OCI-LY7 (cell line): Measurements from ENCODE around the gene B3GALT5. TPM values are rescaled to one million over a fixed set of nuclear protein-coding genes. Genes with fewer than 3 reads are reported as not detected.

ENCODE experiments used
- BruUV-seq: library from RNA; stranded (reverse); fragments of 400-500 nt; replicated peaks from 2 replicates; lab custom pipeline; 2021; lab: Mats Ljungman, UMichigan
- CTCF ChIA-PET: fragments of 300-600 bp; sonication (Branson Sonifier 250); formaldehyde crosslinking; loops from one replicate; lab custom pipeline; 2022; ENCODE audit warnings: antibody characterized with exemption; ENCODE audit not compliant: unreplicated experiment; lab: Charles Lee
- POLR2A ChIA-PET: fragments of 300-600 bp; sonication (Branson Sonifier 250); formaldehyde crosslinking; loops from one replicate; lab custom pipeline; 2022; ENCODE audit warnings: antibody characterized with exemption; lab: Charles Lee
- DNase-seq: peaks from one replicate; pipeline ENCODE4 v3.0.0-alpha.2; 2015; ENCODE audit warnings: low spot score
- H2AFZ ChIP-seq: fragments of 200-600 bp; sonication (generic), shearing (Covaris generic); 2 replicates; pipeline ENCODE4 v1.6.1; 2014; ENCODE audit warnings: mild to moderate bottlenecking, antibody characterized with exemption, low read length, moderate library complexity
- H3K27ac ChIP-seq: fragments of 200-600 bp; sonication (generic); 2 replicates; pipeline ENCODE4 v1.5.1; 2014; ENCODE audit warnings: mixed run types, low read depth, mild to moderate bottlenecking, moderate library complexity, low read length, inconsistent platforms; ENCODE audit not compliant: poor library complexity, severe bottlenecking
- H3K36me3 ChIP-seq: fragments of 200-600 bp; sonication (generic); 2 replicates; pipeline ENCODE4 v1.6.1; 2014; ENCODE audit warnings: mild to moderate bottlenecking, antibody characterized with exemption, low read length, moderate library complexity, mixed read lengths; ENCODE audit not compliant: insufficient read depth
- H3K4me1 ChIP-seq: fragments of 200-600 bp; sonication (generic); 2 replicates; pipeline ENCODE4 v1.5.1; 2014; ENCODE audit warnings: mild to moderate bottlenecking, low read length; ENCODE audit not compliant: insufficient read depth, poor library complexity, severe bottlenecking
- H3K4me2 ChIP-seq: fragments of 200-600 bp; sonication (generic); 2 replicates; pipeline ENCODE4 v1.6.1; 2014; ENCODE audit warnings: mild to moderate bottlenecking, low read length
- H3K4me3 ChIP-seq: fragments of 200-600 bp; sonication (generic); 2 replicates; pipeline ENCODE4 v1.5.1; 2014; ENCODE audit warnings: mild to moderate bottlenecking, low read depth, low read length; ENCODE audit not compliant: poor library complexity, severe bottlenecking
- H3K79me2 ChIP-seq: fragments of 200-600 bp; sonication (generic); 2 replicates; pipeline ENCODE4 v1.6.1; 2016; ENCODE audit warnings: low read depth, mild to moderate bottlenecking, low read length, moderate library complexity, mixed read lengths; ENCODE audit not compliant: insufficient read depth
- H3K9me2 ChIP-seq: fragments of 200-600 bp; sonication (generic); 2 replicates; pipeline ENCODE4 v1.6.1; 2016; ENCODE audit warnings: mild to moderate bottlenecking, low read length, mixed read lengths; ENCODE audit not compliant: insufficient read depth
- H3K9me3 ChIP-seq: fragments of 200-600 bp; sonication (generic); 2 replicates; pipeline ENCODE4 v1.6.1; 2014; ENCODE audit warnings: mild to moderate bottlenecking, mixed run types, low read length, mixed read lengths
- H4K20me1 ChIP-seq: fragments of 200-600 bp; sonication (generic); 2 replicates; pipeline ENCODE4 v1.6.1; 2014; ENCODE audit warnings: mild to moderate bottlenecking, antibody characterized with exemption, low read length, moderate library complexity, mixed read lengths; ENCODE audit not compliant: insufficient read depth
- EZH2phosphoT487 ChIP-seq: fragments of 200-600 bp; sonication (generic); IDR thresholded peaks from 2 replicates; pipeline ENCODE4 v1.6.1; 2018; ENCODE audit warnings: low read depth, borderline replicate concordance, mild to moderate bottlenecking, mixed run types, antibody characterized with exemption, low read length, moderate library complexity, mixed read lengths
- intact Hi-C: fragments of 100-400 bp; cut with micrococcal nuclease; formaldehyde crosslinking; loops from one replicate; pipeline ENCODE4 v1.10.0; 2022; ENCODE audit not compliant: unreplicated experiment
- total RNA-seq, 2 experiments: library from RNA; depleted of rRNA in 1 of 2; stranded (reverse); fragments of >200 nt in 1 of 2; shearing (Covaris generic) in 1 of 2; gene quantifications; 2 replicates each; pipeline ENCODE4 v1.2.3, GENCODE V29; 2014 to 2022
- TF ChIP-seq, protein P1 (sequence below): fragments of 200-600 bp; sonication (generic); conservative IDR thresholded peaks from 2 replicates; pipeline ENCODE4 v1.5.1; 2014; ENCODE audit warnings: mild to moderate bottlenecking, antibody characterized with exemption, low read length, moderate library complexity, mixed read lengths

B3GALT5 gene
- total RNA-seq, 2 experiments from 2014 or later, result not detected

DNA sequence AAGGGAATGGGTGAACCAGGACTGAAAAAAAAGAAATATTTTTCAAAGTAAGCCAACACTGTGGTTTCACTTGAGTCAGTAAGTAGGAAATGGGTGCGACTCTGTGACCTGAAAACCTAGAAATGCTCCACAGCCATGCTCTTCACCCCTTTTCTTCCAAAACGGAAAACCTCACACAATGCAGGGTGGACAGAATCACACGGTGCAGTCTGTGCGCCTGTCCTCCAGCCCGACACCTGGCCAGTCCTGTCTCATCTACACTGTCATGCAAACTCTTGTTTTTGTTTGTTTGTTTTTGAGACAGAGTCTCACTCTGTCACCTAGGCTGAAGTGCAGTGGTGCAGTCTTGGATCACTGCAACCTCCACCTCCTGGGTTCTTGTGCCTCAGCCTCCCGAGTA, 53.3 kb downstream of the B3GALT5 start:
- Histone ChIP-seq H2AFZ (no peak overlapping the region), H3K27ac (no peak overlapping the region), H3K79me2 (no peaks in the 10 kb centered on the region), H3K4me2 (no peak overlapping the region), H3K4me1 (no peaks in the 10 kb centered on the region), H3K36me3 (no peaks in the 10 kb centered on the region), H3K9me3 (no peaks in the 10 kb centered on the region), H4K20me1 (no peaks in the 10 kb centered on the region), H3K4me3 (no peak overlapping the region), H3K9me2 (no peaks in the 10 kb centered on the region)
- intact Hi-C loops, result no loop called here
- BruUV-seq, result no TSS peak
- CTCF ChIA-PET, result no interaction called here
- TF ChIP-seq, protein P1, sequence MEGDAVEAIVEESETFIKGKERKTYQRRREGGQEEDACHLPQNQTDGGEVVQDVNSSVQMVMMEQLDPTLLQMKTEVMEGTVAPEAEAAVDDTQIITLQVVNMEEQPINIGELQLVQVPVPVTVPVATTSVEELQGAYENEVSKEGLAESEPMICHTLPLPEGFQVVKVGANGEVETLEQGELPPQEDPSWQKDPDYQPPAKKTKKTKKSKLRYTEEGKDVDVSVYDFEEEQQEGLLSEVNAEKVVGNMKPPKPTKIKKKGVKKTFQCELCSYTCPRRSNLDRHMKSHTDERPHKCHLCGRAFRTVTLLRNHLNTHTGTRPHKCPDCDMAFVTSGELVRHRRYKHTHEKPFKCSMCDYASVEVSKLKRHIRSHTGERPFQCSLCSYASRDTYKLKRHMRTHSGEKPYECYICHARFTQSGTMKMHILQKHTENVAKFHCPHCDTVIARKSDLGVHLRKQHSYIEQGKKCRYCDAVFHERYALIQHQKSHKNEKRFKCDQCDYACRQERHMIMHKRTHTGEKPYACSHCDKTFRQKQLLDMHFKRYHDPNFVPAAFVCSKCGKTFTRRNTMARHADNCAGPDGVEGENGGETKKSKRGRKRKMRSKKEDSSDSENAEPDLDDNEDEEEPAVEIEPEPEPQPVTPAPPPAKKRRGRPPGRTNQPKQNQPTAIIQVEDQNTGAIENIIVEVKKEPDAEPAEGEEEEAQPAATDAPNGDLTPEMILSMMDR, result no peak
- no peak for TF ChIP-seq EZH2phosphoT487
- DNase-seq, result no peak
- POLR2A ChIA-PET, result no interaction called here

DNA sequence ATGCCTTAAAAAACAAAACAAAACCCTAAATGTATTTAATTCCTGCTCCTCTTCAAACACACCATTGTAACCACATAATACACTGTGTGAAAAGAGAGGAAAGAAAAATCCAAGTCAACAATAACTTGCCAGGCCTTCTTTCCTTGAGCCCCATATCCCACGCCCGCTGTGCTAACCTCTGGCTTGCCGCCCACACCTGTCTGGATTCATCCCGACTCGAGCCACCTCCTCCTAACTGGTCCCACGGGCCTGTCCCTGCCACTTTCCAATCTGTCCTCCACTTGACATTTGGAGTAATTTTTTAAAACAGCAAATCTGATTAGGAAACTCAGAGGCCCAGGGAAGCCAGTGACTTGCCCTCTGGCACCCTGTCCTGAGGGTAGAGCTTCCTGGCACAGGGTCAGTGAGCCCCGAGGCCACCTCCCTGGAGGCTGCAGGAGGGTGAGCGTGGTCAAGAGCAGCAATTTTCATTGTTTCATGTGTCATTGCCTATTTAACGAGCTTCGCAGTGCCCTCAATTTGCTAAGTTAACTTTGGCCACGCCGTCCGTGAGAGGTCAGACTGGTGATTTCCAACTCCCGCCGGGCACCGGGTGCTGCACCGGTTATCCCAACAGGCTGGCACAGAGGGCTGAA, 54.1 kb downstream of the B3GALT5 start:
- Histone ChIP-seq H4K20me1 (no peaks in the 10 kb centered on the region), H3K9me3 (no peaks in the 10 kb centered on the region), H3K79me2 (no peaks in the 10 kb centered on the region), H3K27ac (no peak overlapping the region), H3K4me2 (no peak overlapping the region), H2AFZ (no peak overlapping the region), H3K4me3 (no peak overlapping the region), H3K36me3 (no peaks in the 10 kb centered on the region), H3K9me2 (no peaks in the 10 kb centered on the region), H3K4me1 (no peaks in the 10 kb centered on the region)
- CTCF ChIA-PET, result no interaction called here
- POLR2A ChIA-PET, result no interaction called here
- intact Hi-C loops, result no loop called here
- BruUV-seq, result no TSS peak
- DNase-seq, result no peak
- no peak for TF ChIP-seq EZH2phosphoT487
- TF ChIP-seq, protein P1, result no peak

DNA sequence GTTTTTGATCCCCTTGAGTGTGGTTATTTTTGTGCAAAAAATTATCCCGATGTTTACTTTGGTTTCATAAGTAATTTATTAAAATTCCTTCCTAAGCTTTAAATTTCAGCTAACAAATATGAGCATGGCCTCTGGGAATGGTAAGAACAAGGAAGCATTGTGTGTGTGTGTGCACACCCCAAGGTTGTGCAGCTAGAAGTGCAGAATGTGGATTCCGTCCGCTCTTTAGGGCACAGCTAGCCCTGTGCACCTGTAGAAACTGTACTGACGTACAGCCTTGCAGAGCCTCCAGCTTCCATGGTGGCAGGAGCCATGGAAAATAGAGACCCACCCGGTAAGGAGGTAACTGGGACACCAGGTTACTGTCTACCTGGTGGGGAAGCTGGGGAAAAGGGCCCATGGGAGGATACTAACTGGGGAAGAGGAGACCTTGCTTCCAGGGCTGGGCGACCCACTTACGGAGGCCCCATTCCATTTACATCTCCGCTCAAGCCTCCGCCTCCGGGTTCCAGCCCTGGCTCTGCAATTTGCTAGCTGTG, 54.7 kb downstream of the B3GALT5 start:
- TF ChIP-seq, protein P1, result no peak
- no peak for TF ChIP-seq EZH2phosphoT487
- Histone ChIP-seq H3K4me2 (no peak overlapping the region), H3K27ac (no peak overlapping the region), H3K9me3 (no peaks in the 10 kb centered on the region), H3K4me3 (no peak overlapping the region), H2AFZ (no peak overlapping the region), H3K9me2 (no peaks in the 10 kb centered on the region), H3K36me3 (no peaks in the 10 kb centered on the region), H3K4me1 (no peaks in the 10 kb centered on the region), H3K79me2 (no peaks in the 10 kb centered on the region), H4K20me1 (no peaks in the 10 kb centered on the region)
- intact Hi-C loops, result no loop called here
- CTCF ChIA-PET, result interaction anchor here (0.6 kb wide), 1 partner anchor 1903 kb away, joined by 3 read pairs; no protein-coding TSS in a partner anchor
- BruUV-seq, result no TSS peak
- POLR2A ChIA-PET, result no interaction called here
- no peak for DNase-seq
